Cardiac atrium fibroblast (primary cell): ENCODE results near the gene LSM3. TPM values are rescaled to one million over a fixed set of nuclear protein-coding genes. Genes with fewer than 3 reads are reported as not detected.

Experiments used
- total RNA-seq: library from RNA; depleted of rRNA; stranded (reverse); fragments of >200 nt; gene quantifications from 2 replicates; pipeline ENCODE4 v1.2.3, GENCODE V29; 2015

Gene LSM3
- total RNA-seq: 9.7 and 11.2 TPM in 2 replicates

DNA sequence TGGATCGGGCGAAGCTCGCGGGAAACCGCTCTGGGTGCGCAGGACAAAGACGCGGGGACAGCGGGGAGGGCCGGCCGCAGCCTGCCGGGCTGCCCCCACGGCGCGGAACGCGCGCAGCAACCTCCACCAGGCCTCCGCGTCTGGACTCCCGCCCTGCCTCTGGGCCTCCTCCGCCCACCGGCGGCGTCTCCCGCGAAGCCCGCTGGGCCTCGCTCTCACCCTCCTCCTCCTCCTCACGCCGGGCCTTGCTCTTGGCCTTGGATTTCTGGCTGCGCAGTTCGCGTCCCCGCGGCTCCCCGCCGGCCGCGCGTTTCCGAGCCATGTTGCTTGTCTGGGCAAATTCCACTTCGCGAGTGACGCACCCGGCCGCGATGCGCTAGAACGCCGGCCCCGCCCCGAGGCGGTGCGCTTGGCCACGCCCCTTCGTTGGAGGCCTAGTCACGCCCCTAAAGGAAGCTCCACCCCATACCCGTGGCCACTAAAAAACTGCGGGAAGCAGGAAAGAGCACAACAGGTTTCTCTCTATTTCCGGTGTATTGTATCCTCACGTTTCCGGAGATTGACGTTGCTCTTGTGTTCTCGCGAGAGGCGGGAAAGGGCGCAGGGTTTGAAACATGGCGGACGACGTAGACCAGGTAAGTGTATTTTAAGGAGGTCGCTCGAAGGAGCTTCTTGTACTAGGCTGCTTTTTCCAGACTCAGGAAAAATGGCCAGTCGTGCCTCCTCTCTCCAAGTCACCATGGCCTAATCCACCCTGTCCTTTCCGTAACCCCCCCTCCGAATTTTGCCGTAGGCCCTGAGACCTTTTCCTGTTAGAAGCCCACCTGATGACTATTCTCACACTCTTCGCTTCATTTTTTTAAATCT is at the start of gene LSM3, which contains the start of gene XPC:
LSM3 (plus strand) TSS at position 571 of the 867 bp plus-strand sequence; CDS start at position 615, 44 bp downstream.
XPC (minus strand) TSS at position 355 of the 867 bp plus-strand sequence; CDS start at position 322, 33 bp downstream.

Other genes with a start within 250 kb of the LSM3 start
- gene CHCHD4, start 53.9 kb upstream of the LSM3 start, total RNA-seq: 11.2 and 16.5 TPM in 2 replicates
- 122 and 128 TPM in 2 replicates for gene TMEM43, start 53.8 kb upstream of the LSM3 start, total RNA-seq
- gene XPC, start 216 bp upstream of the LSM3 start, total RNA-seq: 23.8 and 27.1 TPM in 2 replicates
- gene SLC6A6, start 223.8 kb downstream of the LSM3 start, total RNA-seq: 8.8 and 26.4 TPM in 2 replicates